ENCODE data around the gene PPIC. TPM values are rescaled to one million over a fixed set of nuclear protein-coding genes. Genes with fewer than 3 reads are reported as not detected.

Gene PPIC
- total RNA-seq, 1 experiment from 2014 or later: 45.8 TPM

- Histone ChIP-seq H3K36me3 (ENCODE audit: control insufficient read depth, insufficient read depth, low read length) (no peaks in the 10 kb centered on the region; the same call in 1 of the 2 replicates), H3K4me3 (ENCODE audit: low read depth in 2 of 2, low read length in 2 of 2) (no peak overlapping the region), H3K4me1 (ENCODE audit: control insufficient read depth, insufficient read depth, low read length) (no peaks in the 10 kb centered on the region), H3K27ac (ENCODE audit: low read length) (no peak overlapping the region), H3K9me3 (ENCODE audit: control insufficient read depth, insufficient read depth, low read depth, low read length) (no peaks in the 10 kb centered on the region), H3K27me3 (ENCODE audit: control insufficient read depth, insufficient read depth, low read length) (no peaks in the 10 kb centered on the region)
- intact Hi-C loops (cut with micrococcal nuclease; ENCODE audit: unreplicated experiment): loop anchor here (10.0 kb wide), 1 partner anchor 485 kb away; no protein-coding TSS in a partner anchor
- ChIA-PET CTCF (no interaction called here), POLR2A (no interaction called here)
- TF ChIP-seq CTCF (IDR thresholded peaks at IDR 0.05) (peak; percentile 84), TCF7L2 (IDR thresholded peaks at IDR 0.05; ENCODE audit: low read depth, low read length) (no peak)
- DNase-seq (ENCODE audit: low read depth, low spot score): peak; percentile 17
- ATAC-seq: peak; percentile 78
- in situ Hi-C loops (cut with HindIII; ENCODE audit: low pct_unique_long_range_greater_than_20kb, low sequenced_read_pairs): no loop called here
- no TSS peak for BruUV-seq (replicated peaks)
These were observed 36.5 kb downstream of the PPIC start for GRCh38 chr5:122999947-123000563.

- H3K9me3 ChIP-seq (ENCODE audit: control insufficient read depth, insufficient read depth, low read depth, low read length): no peaks in the 10 kb centered on the region
- no peak for TF ChIP-seq REST (IDR thresholded peaks at IDR 0.05; ENCODE audit: insufficient read depth in 1 of 2, low read depth in 2 of 2, low read length in 1 of 2)
- no peak for TF ChIP-seq CTCF (IDR thresholded peaks at IDR 0.05)
- TF ChIP-seq TCF7L2 (IDR thresholded peaks at IDR 0.05; ENCODE audit: low read depth, low read length): no peak
- TF ChIP-seq SIN3A (IDR thresholded peaks at IDR 0.05; ENCODE audit: borderline replicate concordance, insufficient read depth, low read depth, low read length): no peak
- no peak for TF ChIP-seq POLR2AphosphoS5 (IDR thresholded peaks at IDR 0.05; ENCODE audit: low read depth, low read length)
- CTCF ChIA-PET: no interaction called here
- DNase-seq (ENCODE audit: low read depth, low spot score): no peak
- no TSS peak for BruUV-seq (replicated peaks)
- intact Hi-C loops (cut with micrococcal nuclease; ENCODE audit: unreplicated experiment): no loop called here
- ATAC-seq: no peak
- H3K27me3 ChIP-seq (ENCODE audit: control insufficient read depth, insufficient read depth, low read length): no peaks in the 10 kb centered on the region
- in situ Hi-C loops (cut with HindIII; ENCODE audit: low pct_unique_long_range_greater_than_20kb, low sequenced_read_pairs): no loop called here
- H3K27ac ChIP-seq (ENCODE audit: low read length): no peak overlapping the region
- H3K4me3 ChIP-seq (ENCODE audit: low read depth in 2 of 2, low read length in 2 of 2): no peak overlapping the region
- H3K36me3 ChIP-seq (ENCODE audit: control insufficient read depth, insufficient read depth, low read length): no peaks in the 10 kb centered on the region; the same call in 1 of the 2 replicates
- POLR2A ChIA-PET: no interaction called here
- H3K4me1 ChIP-seq (ENCODE audit: control insufficient read depth, insufficient read depth, low read length): no peaks in the 10 kb centered on the region
These were observed 39.2 kb downstream of the PPIC start for GRCh38 chr5:122997294-122997693.

Data from Panc1 (cell line).